Parathyroid adenoma (tissue), 2 donors: ENCODE measurements around the gene HPCAL1.

Experiments used
- H2AFZ ChIP-seq: fragments of 300-600 bp; sonication (generic); one replicate; pipeline ENCODE4 v1.7.0; 2017; ENCODE audit warnings: antibody characterized with exemption, mild to moderate bottlenecking
- H3K27ac ChIP-seq: fragments of 300-600 bp; sonication (generic); one replicate; pipeline ENCODE4 v1.7.0; 2017
- H3K27me3 ChIP-seq: fragments of 300-600 bp; sonication (generic); one replicate; pipeline ENCODE4 v1.7.0; 2017; ENCODE audit warnings: low read length; ENCODE audit not compliant: control insufficient read depth, insufficient read depth
- H3K36me3 ChIP-seq: fragments of 300-600 bp; sonication (generic); one replicate; pipeline ENCODE4 v1.7.0; 2017; ENCODE audit warnings: low read length; ENCODE audit not compliant: control insufficient read depth, insufficient read depth
- H3K4me1 ChIP-seq: fragments of 300-600 bp; sonication (generic); one replicate; pipeline ENCODE4 v1.7.0; 2017; ENCODE audit warnings: control low read depth
- H3K4me2 ChIP-seq: fragments of 300-600 bp; sonication (generic); one replicate; pipeline ENCODE4 v1.7.0; 2017; ENCODE audit warnings: low read length
- H3K4me3 ChIP-seq: fragments of 300-600 bp; sonication (generic); one replicate; pipeline ENCODE4 v1.7.0; 2017; ENCODE audit warnings: low read depth, low read length
- H3K79me2 ChIP-seq: fragments of 300-600 bp; sonication (generic); one replicate; pipeline ENCODE4 v1.7.0; 2017; ENCODE audit warnings: control low read depth
- H3K9ac ChIP-seq: fragments of 300-600 bp; sonication (generic); one replicate; pipeline ENCODE4 v1.7.0; 2017; ENCODE audit warnings: mild to moderate bottlenecking
- H3K9me3 ChIP-seq: fragments of 300-600 bp; sonication (generic); one replicate; pipeline ENCODE4 v1.7.0; 2017; ENCODE audit warnings: low read length; ENCODE audit not compliant: control insufficient read depth
- TF ChIP-seq, protein P1 (sequence below): fragments of 300-600 bp; sonication (generic); IDR thresholded peaks from one replicate; pipeline ENCODE4 v1.7.0; 2017; ENCODE audit warnings: antibody characterized with exemption, mild to moderate bottlenecking
- donor health status: primary hyperparathyroidism.

Gene HPCAL1

DNA sequence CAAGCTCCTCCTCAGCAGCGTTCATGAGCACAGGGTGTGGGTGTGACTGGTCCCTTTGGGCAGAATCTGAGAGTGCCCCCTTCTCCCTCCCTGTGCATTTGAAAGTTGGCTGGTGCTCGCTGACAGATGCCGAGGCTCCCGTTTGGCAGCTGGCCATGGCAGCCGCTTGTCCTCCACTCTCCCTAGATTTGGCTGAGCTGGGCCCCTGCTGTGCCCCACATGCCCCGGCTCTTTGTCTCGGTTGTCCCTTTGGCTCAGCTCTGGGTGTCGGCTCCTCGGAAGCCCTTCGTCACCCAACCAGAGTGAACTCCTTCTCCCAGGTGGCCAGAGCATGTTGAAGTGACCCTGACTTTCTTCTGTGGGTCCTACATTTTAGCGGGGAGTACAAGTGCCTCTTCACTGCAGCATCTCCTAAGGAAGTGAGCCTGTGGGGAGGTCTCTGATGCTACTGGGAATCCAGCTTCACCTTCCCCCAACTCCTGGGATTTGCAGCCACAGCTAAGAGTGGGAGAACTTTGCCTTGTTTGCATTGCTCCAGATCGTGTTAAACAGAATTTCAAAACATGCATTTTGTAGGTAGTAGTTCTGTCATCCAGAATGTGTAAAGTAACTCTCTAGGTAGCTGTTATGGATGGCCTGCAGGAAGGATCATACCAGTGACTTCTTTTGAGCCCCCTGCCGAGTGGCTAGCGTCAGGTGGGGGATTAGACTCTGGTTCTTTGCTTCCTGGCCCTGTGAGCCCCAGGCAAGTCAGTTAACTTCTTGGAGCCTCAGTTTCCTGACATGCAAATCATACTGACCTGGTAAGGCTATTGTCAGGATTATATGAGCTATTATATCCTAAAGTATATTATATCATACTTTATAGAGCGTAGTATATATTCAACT is 24.2 kb downstream of the HPCAL1 start:
- no peaks in the 10 kb centered on the region for H3K27me3 ChIP-seq
- no peak overlapping the region for H3K4me2 ChIP-seq
- peaks cover 10% of the 10 kb centered on the region for H3K79me2 ChIP-seq
- H3K4me3 ChIP-seq: no peak overlapping the region
- H3K9ac ChIP-seq: no peak overlapping the region
- no peak overlapping the region for H3K27ac ChIP-seq
- no peaks in the 10 kb centered on the region for H3K36me3 ChIP-seq
- TF ChIP-seq, protein P1, sequence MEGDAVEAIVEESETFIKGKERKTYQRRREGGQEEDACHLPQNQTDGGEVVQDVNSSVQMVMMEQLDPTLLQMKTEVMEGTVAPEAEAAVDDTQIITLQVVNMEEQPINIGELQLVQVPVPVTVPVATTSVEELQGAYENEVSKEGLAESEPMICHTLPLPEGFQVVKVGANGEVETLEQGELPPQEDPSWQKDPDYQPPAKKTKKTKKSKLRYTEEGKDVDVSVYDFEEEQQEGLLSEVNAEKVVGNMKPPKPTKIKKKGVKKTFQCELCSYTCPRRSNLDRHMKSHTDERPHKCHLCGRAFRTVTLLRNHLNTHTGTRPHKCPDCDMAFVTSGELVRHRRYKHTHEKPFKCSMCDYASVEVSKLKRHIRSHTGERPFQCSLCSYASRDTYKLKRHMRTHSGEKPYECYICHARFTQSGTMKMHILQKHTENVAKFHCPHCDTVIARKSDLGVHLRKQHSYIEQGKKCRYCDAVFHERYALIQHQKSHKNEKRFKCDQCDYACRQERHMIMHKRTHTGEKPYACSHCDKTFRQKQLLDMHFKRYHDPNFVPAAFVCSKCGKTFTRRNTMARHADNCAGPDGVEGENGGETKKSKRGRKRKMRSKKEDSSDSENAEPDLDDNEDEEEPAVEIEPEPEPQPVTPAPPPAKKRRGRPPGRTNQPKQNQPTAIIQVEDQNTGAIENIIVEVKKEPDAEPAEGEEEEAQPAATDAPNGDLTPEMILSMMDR: no peak
- H2AFZ ChIP-seq: no peak overlapping the region
- H3K9me3 ChIP-seq: no peaks in the 10 kb centered on the region
- no peaks in the 10 kb centered on the region for H3K4me1 ChIP-seq

- Histone ChIP-seq H3K36me3 (no peaks in the 10 kb centered on the region), H3K79me2 (peaks cover 3% of the 10 kb centered on the region), H3K27me3 (no peaks in the 10 kb centered on the region), H3K27ac (no peak overlapping the region), H3K9me3 (no peaks in the 10 kb centered on the region), H3K4me2 (no peak overlapping the region), H3K9ac (no peak overlapping the region), H3K4me3 (no peak overlapping the region), H3K4me1 (no peaks in the 10 kb centered on the region), H2AFZ (no peak overlapping the region)
- TF ChIP-seq, protein P1: no peak
Measured at GRCh38 chr2:10327896-10328669, 25.4 kb downstream of the HPCAL1 start.

DNA sequence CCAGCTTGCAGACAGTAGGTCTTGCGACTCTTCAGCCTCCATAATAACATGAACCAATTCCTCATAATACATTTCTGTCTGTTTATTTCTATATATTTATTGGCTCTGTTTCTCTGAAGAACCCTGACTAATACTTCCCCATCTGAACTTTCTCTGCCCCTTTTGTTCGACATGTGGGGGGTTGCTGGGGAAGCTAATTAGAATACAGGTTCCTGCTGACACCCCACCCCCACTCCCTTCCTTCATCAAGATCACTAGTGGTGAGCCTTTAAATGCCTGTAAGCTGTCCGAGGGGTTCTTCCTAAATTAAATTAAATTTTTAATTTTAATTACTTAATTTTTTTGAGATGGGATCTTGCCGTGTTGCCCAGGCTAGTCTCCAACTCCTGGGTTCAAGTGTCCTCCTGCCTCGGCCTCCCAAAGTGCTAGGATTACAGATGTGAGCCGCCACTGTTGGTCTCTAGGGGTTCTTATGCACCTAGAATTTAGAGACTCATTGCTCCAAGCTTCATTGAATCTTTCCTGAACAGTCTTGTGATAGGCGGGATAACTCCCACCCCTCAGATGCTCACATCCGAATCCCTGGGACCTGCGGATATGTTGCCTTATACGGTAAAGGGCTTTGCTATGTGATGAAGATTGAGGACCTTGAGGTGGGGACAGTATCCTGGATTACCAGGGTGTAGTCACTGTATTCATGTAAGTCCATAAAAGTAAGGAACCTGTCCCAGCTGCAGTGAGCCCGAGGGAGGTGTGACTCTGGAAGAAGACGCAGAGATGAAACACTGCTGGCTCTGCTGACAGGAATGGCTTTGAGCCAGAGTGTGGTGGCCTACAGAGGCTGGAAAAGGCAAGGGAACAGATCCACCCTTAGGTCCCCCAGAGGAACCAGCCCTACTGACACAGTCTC is 26.2 kb downstream of the HPCAL1 start:
- Histone ChIP-seq H3K4me1 (no peaks in the 10 kb centered on the region), H3K36me3 (no peaks in the 10 kb centered on the region)

DNA sequence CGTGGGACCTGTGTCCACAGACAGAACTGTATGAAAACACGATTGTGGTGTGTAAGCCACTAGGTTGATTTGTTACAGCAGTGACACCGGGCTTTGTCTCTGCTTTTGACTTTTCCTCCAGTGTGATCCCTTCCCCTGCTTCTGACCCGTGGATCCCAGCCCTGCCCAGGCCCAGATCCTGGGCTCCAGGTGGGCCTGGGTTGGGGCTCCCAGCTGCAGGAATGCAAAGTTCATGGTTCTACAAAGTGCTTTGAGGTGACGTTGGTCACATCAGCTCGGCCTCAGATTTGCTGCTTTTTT is 26.8 kb downstream of the HPCAL1 start:
- H3K4me2 ChIP-seq: no peak overlapping the region
- no peak overlapping the region for H3K27ac ChIP-seq
- H3K79me2 ChIP-seq: peaks cover 3% of the 10 kb centered on the region
- H3K9ac ChIP-seq: no peak overlapping the region
- no peaks in the 10 kb centered on the region for H3K9me3 ChIP-seq
- H3K4me3 ChIP-seq: no peak overlapping the region
- no peaks in the 10 kb centered on the region for H3K36me3 ChIP-seq
- no peaks in the 10 kb centered on the region for H3K4me1 ChIP-seq
- H3K27me3 ChIP-seq: no peaks in the 10 kb centered on the region
- TF ChIP-seq, protein P1: no peak
- no peak overlapping the region for H2AFZ ChIP-seq

More for the DNA sequence above, 26.2 kb downstream of the HPCAL1 start:
- TF ChIP-seq, protein P1: no peak
- Histone ChIP-seq H3K9me3 (no peaks in the 10 kb centered on the region), H3K79me2 (peaks cover 3% of the 10 kb centered on the region), H3K4me3 (no peak overlapping the region), H3K27ac (no peak overlapping the region), H3K9ac (no peak overlapping the region), H3K27me3 (no peaks in the 10 kb centered on the region), H2AFZ (no peak overlapping the region), H3K4me2 (no peak overlapping the region)
